ENCODE data around the gene ANKMY1. TPM values are rescaled to one million over a fixed set of nuclear protein-coding genes. Genes with fewer than 3 reads are reported as not detected.

Gene ANKMY1
- total and polyA plus RNA-seq, 2 of the 8 experiments (the other 6 are each of a cell fraction or from before 2014, with no cell fraction given), result 4.5 to 4.8 TPM

DNA sequence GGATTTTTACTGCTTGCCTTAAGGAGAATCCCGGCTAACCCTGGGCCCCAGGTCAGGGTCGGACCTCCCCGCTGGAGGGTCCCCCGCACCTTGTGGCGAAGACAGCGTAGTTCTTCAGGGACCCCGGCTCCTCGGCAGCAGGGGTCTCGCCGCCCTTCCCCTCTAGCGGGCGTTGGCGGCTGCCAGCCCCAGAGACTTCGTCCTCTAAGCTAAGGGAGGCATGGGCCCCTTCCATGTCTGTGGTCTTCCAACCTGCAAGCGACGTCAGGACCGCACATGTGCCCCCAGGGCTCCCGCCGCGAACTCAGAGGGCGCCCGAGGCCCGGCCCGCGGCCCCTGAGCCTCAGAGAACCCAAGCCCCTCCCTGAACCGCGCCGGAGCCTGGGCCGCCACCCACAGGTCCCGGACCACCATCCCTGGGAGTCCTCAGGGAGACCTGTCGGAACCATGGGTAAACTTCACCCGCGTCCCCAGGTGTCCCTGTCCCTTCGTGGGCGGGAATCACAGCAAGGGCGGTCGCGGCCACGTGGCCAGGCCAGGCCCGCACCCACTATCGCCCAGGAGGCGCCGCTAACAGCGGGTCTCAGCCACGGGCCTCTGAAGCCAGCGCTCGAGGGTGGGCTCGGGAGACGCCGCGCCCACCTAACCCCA is 562 bp downstream of the ANKMY1 start:
- Histone ChIP-seq H3K36me3 (ENCODE audit: control insufficient read depth in 2 of 4, insufficient read depth in 4 of 4, low read length in 3 of 4) (no peaks in the 10 kb centered on the region; a peak in 1 of 8 replicates), H2AK5ac (ENCODE audit: low read depth, low read length) (no peak overlapping the region), H3K23me2 (ENCODE audit: low read depth, low read length) (peaks cover 4% of the 10 kb centered on the region; the same call in 1 of the 2 replicates), H3K14ac (ENCODE audit: insufficient read length) (no peak overlapping the region), H4K8ac (ENCODE audit: extremely low read depth, insufficient read depth, low read length) (peak overlapping the region; percentile 69; the same call in 1 of the 2 replicates), H3K4me3 (ENCODE audit: extremely low read depth in 1 of 4, insufficient read depth in 2 of 4, low read depth in 3 of 4, low read length in 4 of 4) (peak overlapping the region in 1 of 4 experiments; percentile 55; a peak in 2 of 8 replicates), H3K23ac (ENCODE audit: insufficient read length) (no peak overlapping the region), H3K9ac (replicated peaks in 1 of 4; ENCODE audit: extremely low read depth in 1 of 4, low read depth in 3 of 4, low read length in 3 of 4) (no peak overlapping the region), H4K91ac (replicated peaks; ENCODE audit: insufficient read length, low read length) (no peak overlapping the region), H3K4ac (replicated peaks; ENCODE audit: insufficient read length, low read depth, low read length) (no peak overlapping the region), H3K79me2 (ENCODE audit: control insufficient read depth in 1 of 2, insufficient read depth in 2 of 2, low read length in 2 of 2) (no peaks in the 10 kb centered on the region), H3K56ac (replicated peaks; ENCODE audit: insufficient read length, low read depth, low read length) (no peak overlapping the region), H3K27me3 (replicated peaks in 1 of 4; ENCODE audit: control insufficient read depth in 3 of 4, extremely low read depth in 1 of 4, insufficient read depth in 3 of 4, low read length in 3 of 4) (peaks cover 3 to 33% (median 22%) of the 10 kb centered on the region in 4 experiments), H4K5ac (ENCODE audit: insufficient read length, low read depth, low read length) (no peak overlapping the region), H2BK5ac (ENCODE audit: low read depth, low read length) (no peak overlapping the region), H2BK120ac (replicated peaks; ENCODE audit: low read depth, low read length) (no peak overlapping the region), H3K18ac (ENCODE audit: extremely low read depth, low read length) (no peak overlapping the region), H3K9me3 (ENCODE audit: insufficient read depth in 2 of 2, low read depth in 1 of 2, low read length in 1 of 2) (no peaks in the 10 kb centered on the region), H2BK15ac (ENCODE audit: low read length) (no peak overlapping the region), H2AFZ (ENCODE audit: low read length) (no peak overlapping the region), H3K4me1 (replicated peaks in 1 of 4; ENCODE audit: control insufficient read depth in 3 of 4, insufficient read depth in 4 of 4, low read length in 3 of 4) (peaks cover 0 to 16% (median 10%) of the 10 kb centered on the region in 4 experiments; a peak in 5 of 7 replicates), H3K4me2 (ENCODE audit: insufficient read depth in 1 of 2, low read depth in 2 of 2, low read length in 2 of 2) (peak overlapping the region; percentile 60 to 77), H2BK20ac (ENCODE audit: low read length) (no peak overlapping the region), H3K27ac (ENCODE audit: low read depth, low read length) (no peak overlapping the region), H2BK12ac (ENCODE audit: low read depth, low read length) (no peak overlapping the region), H4K20me1 (replicated peaks in 1 of 2; ENCODE audit: control insufficient read depth in 1 of 2, insufficient read depth in 2 of 2, low read length in 2 of 2) (peaks cover 0 to 4% of the 10 kb centered on the region in 2 experiments), H3K79me1 (ENCODE audit: low read depth, low read length) (0 out of 2 replicates have a peak, but pooled peaks cover 2% of the 10 kb centered on the region)
- peak in 1 of 2 experiments; percentile 54 for DNase-seq (ENCODE audit: low read depth in 1 of 2, low spot score in 2 of 2)
- POLR2A ChIA-PET (ENCODE audit: partially characterized antibody), result interaction anchor here (0.9 kb wide), 1 partner anchor 9 kb away, joined by 4 read pairs; no protein-coding TSS in a partner anchor
- no peak for FAIRE-seq
- 52% methylated on average over 33 of the region's 51 CpGs; no CpG with 5 or more reads in 1 of the 2 experiments for WGBS, 2 experiments (ENCODE audit: extremely low coverage in 1 of 2, insufficient coverage in 1 of 2, insufficient read length in 1 of 2, insufficient replicate concordance in 2 of 2, low coverage in 1 of 2, low lambda C conversion rate in 2 of 2, missing lambda C conversion rate in 1 of 2)
- CTCF ChIA-PET (ENCODE audit: partially characterized antibody), result interaction anchor here (0.9 to 2.4 kb wide), 7 partner anchors 9 to 108 kb away, joined by 3 to 11 read pairs (median 4); partner anchors contain the start of gene CAPN10
- TF ChIP-seq CHD1 (IDR thresholded peaks at IDR 0.05; ENCODE audit: low read depth, low read length), result no peak
- TF ChIP-seq, protein P1, sequence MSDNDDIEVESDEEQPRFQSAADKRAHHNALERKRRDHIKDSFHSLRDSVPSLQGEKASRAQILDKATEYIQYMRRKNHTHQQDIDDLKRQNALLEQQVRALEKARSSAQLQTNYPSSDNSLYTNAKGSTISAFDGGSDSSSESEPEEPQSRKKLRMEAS (IDR thresholded peaks at IDR 0.05), result peak; percentile 65; the same call in 1 of the 2 replicates
- no peak for TF ChIP-seq SRF (IDR thresholded peaks at IDR 0.05; ENCODE audit: low read depth, low read length)
- no peak for TF ChIP-seq CBX8 (IDR thresholded peaks at IDR 0.05; ENCODE audit: borderline replicate concordance, low read depth, low read length)
- TF ChIP-seq RNF2 (IDR thresholded peaks at IDR 0.05; ENCODE audit: borderline replicate concordance, low read depth, low read length, missing control alignments, poor library complexity, severe bottlenecking), result no peak
- no peak for TF ChIP-seq POLR2A (IDR thresholded peaks at IDR 0.05; ENCODE audit: control extremely low read depth in 1 of 2, low read depth in 2 of 2, low read length in 2 of 2)
- TF ChIP-seq SP4 (IDR thresholded peaks at IDR 0.05; ENCODE audit: low read length), result no peak
- no peak for TF ChIP-seq CTBP2 (IDR thresholded peaks at IDR 0.05; ENCODE audit: borderline replicate concordance, insufficient read depth, insufficient read length, low read length)
- TF ChIP-seq GTF2F1 (IDR thresholded peaks at IDR 0.05; ENCODE audit: borderline replicate concordance, low read depth, low read length), result no peak
- TF ChIP-seq FOSL1 (IDR thresholded peaks at IDR 0.05; ENCODE audit: insufficient read depth, low read depth, low read length), result no peak
- TF ChIP-seq TEAD4 (IDR thresholded peaks at IDR 0.05; ENCODE audit: low read depth, low read length), result no peak
- TF ChIP-seq ASH2L (IDR thresholded peaks at IDR 0.05; ENCODE audit: low read length), result no peak
